ENCODE data around the gene EVC. TPM values are rescaled to one million over a fixed set of nuclear protein-coding genes. Genes with fewer than 3 reads are reported as not detected.

The EVC gene
- total RNA-seq, 2 donors from 2014 or later, result 25.5 to 29.0 TPM

DNA sequence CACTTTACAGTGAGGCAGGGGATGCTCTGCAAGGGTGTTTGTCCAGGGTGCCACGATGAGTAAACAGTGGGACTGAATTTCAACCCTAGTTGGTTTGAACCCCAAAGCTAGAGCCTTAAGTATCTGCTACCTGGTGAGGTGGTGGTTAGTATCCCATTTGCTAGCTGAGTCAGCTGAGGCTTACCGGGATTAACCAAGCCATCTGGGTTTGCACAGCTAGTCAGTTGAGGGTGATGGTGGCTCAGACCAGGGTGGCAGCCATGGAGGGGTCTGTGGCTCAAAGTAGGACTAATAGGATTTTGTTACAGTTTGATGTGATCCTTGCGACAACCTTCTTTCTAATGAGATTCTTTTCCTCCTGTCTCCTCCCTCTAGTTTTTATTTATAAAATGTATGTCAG is 1.9 kb downstream of the EVC start:
- H3K9me3 ChIP-seq (ENCODE audit: control insufficient read depth, low read length), result peaks cover 17% of the 10 kb centered on the region
- TF ChIP-seq, protein P1, sequence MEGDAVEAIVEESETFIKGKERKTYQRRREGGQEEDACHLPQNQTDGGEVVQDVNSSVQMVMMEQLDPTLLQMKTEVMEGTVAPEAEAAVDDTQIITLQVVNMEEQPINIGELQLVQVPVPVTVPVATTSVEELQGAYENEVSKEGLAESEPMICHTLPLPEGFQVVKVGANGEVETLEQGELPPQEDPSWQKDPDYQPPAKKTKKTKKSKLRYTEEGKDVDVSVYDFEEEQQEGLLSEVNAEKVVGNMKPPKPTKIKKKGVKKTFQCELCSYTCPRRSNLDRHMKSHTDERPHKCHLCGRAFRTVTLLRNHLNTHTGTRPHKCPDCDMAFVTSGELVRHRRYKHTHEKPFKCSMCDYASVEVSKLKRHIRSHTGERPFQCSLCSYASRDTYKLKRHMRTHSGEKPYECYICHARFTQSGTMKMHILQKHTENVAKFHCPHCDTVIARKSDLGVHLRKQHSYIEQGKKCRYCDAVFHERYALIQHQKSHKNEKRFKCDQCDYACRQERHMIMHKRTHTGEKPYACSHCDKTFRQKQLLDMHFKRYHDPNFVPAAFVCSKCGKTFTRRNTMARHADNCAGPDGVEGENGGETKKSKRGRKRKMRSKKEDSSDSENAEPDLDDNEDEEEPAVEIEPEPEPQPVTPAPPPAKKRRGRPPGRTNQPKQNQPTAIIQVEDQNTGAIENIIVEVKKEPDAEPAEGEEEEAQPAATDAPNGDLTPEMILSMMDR (conservative IDR thresholded peaks at IDR 0.05), result no peak
- Mint-ChIP-seq H3K9me3 (peaks cover 17% of the 10 kb centered on the region), H3K27ac (no peak overlapping the region), H3K4me1 (peaks cover 31% of the 10 kb centered on the region), H3K27me3 (ENCODE audit: insufficient read depth) (peaks cover 32% of the 10 kb centered on the region), H3K4me3 (peak overlapping the region; percentile 65), H3K36me3 (ENCODE audit: low read depth) (peaks cover 16% of the 10 kb centered on the region)
- H3K27me3 ChIP-seq (ENCODE audit: control insufficient read depth, insufficient read depth, low read length, poor library complexity, severe bottlenecking), result peaks cover 30% of the 10 kb centered on the region
- no peak overlapping the region for H3K27ac ChIP-seq (ENCODE audit: low read depth, low read length)
- H3K9ac ChIP-seq (ENCODE audit: extremely low read depth, low read length, poor library complexity, severe bottlenecking), result no peak overlapping the region
- no peaks in the 10 kb centered on the region for H3K4me1 ChIP-seq (ENCODE audit: control insufficient read depth, insufficient read depth, low read length)
- 97 to 100% methylated on average over 1 to 3 of the region's 3 CpGs for WGBS, 2 experiments (ENCODE audit: insufficient coverage in 1 of 2, insufficient read length in 1 of 2)
- no peak overlapping the region for H3K4me3 ChIP-seq (ENCODE audit: low read length)
- H3K36me3 ChIP-seq (ENCODE audit: control insufficient read depth, insufficient read depth, low read length), result no peaks in the 10 kb centered on the region
- no peak for DNase-seq

DNA sequence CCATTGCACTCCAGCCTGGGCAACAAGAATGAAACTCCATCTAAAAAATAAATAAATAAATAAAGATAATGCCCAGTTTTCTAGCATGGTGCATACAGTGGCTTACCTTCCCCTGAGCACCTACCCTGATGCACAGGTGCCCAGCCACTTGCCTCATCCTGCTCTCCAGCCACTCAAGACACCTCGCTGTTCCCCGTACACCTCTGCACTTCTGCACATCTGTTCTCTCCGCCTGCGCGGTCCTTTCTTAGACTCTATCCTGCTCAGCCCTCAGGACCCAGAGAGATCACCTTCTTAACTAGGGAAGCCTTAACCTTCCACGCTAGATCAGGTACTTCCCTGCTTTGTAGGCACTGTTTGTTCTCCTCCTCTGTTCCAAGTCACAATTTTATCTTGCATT is 2.9 kb downstream of the EVC start:
- Histone ChIP-seq H3K36me3 (ENCODE audit: control insufficient read depth, insufficient read depth, low read length) (no peaks in the 10 kb centered on the region), H3K27me3 (ENCODE audit: control insufficient read depth, insufficient read depth, low read length, poor library complexity, severe bottlenecking) (peaks cover 38% of the 10 kb centered on the region), H3K4me3 (ENCODE audit: low read length) (no peak overlapping the region), H3K9ac (ENCODE audit: extremely low read depth, low read length, poor library complexity, severe bottlenecking) (no peak overlapping the region), H3K27ac (ENCODE audit: low read depth, low read length) (no peak overlapping the region), H3K4me1 (ENCODE audit: control insufficient read depth, insufficient read depth, low read length) (no peaks in the 10 kb centered on the region), H3K9me3 (ENCODE audit: control insufficient read depth, low read length) (peaks cover 17% of the 10 kb centered on the region)
- Mint-ChIP-seq H3K4me3 (no peak overlapping the region), H3K27me3 (ENCODE audit: insufficient read depth) (peaks cover 39% of the 10 kb centered on the region), H3K9me3 (peaks cover 17% of the 10 kb centered on the region), H3K27ac (no peak overlapping the region), H3K4me1 (peaks cover 32% of the 10 kb centered on the region), H3K36me3 (ENCODE audit: low read depth) (peaks cover 22% of the 10 kb centered on the region)
- DNase-seq, result no peak
- 77 to 83% methylated on average over 6 of the region's 6 CpGs for WGBS, 2 experiments (ENCODE audit: insufficient coverage in 1 of 2, insufficient read length in 1 of 2)
- TF ChIP-seq, protein P1 (conservative IDR thresholded peaks at IDR 0.05), result no peak

DNA sequence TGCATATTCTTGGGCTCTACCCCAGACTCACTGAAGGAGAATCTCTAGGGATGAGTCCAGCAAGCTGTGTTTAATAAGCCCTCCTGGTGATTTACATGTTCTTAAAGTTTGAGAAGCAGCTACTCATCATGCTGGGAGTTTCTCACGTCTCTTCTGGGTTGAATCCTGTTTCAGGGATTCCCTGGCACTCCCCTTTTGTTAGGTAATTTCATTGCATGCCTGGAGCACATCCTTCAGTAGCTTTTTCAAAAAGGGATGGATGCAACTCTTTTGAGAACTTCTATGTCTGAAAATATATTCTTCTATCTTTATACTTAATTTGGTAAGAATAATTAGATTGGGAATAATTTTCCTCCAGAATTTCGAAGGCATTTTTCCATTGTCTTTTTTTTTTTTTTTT is 4.4 kb downstream of the EVC start:
- no peak overlapping the region for H3K27ac ChIP-seq (ENCODE audit: low read depth, low read length)
- H3K27me3 Mint-ChIP-seq (ENCODE audit: insufficient read depth), result peaks cover 35% of the 10 kb centered on the region
- no peaks in the 10 kb centered on the region for H3K4me1 ChIP-seq (ENCODE audit: control insufficient read depth, insufficient read depth, low read length)
- H3K9me3 Mint-ChIP-seq, result peaks cover 17% of the 10 kb centered on the region
- no peak for DNase-seq
- H3K36me3 Mint-ChIP-seq (ENCODE audit: low read depth), result peaks cover 34% of the 10 kb centered on the region
- H3K4me3 Mint-ChIP-seq, result no peak overlapping the region
- H3K27ac Mint-ChIP-seq, result no peak overlapping the region
- peaks cover 35% of the 10 kb centered on the region for H3K27me3 ChIP-seq (ENCODE audit: control insufficient read depth, insufficient read depth, low read length, poor library complexity, severe bottlenecking)
- H3K9ac ChIP-seq (ENCODE audit: extremely low read depth, low read length, poor library complexity, severe bottlenecking), result no peak overlapping the region
- H3K36me3 ChIP-seq (ENCODE audit: control insufficient read depth, insufficient read depth, low read length), result peaks cover 7% of the 10 kb centered on the region
- H3K4me1 Mint-ChIP-seq, result peaks cover 34% of the 10 kb centered on the region
- peaks cover 17% of the 10 kb centered on the region for H3K9me3 ChIP-seq (ENCODE audit: control insufficient read depth, low read length)
- TF ChIP-seq, protein P1 (conservative IDR thresholded peaks at IDR 0.05), result no peak
- peak overlapping the region; percentile 39 for H3K4me3 ChIP-seq (ENCODE audit: low read length)
- WGBS, 2 experiments (ENCODE audit: insufficient coverage in 1 of 2, insufficient read length in 1 of 2), result 0% methylated on average over 1 of the region's 2 CpGs
